DMS 273 treated with DMSO at 0.1 percent for 48 hours (cell line): ENCODE data around the gene UBE2E2.
"Not testable (repeated sequence)": the region's sequence is repeated elsewhere in the genome, so short reads cannot be mapped to it uniquely, and the experiment has no call there.

Source experiments
- DNase-seq: peaks from one replicate; lab custom pipeline; 2025; lab: John Stamatoyannopoulos, UW

Gene UBE2E2

DNA sequence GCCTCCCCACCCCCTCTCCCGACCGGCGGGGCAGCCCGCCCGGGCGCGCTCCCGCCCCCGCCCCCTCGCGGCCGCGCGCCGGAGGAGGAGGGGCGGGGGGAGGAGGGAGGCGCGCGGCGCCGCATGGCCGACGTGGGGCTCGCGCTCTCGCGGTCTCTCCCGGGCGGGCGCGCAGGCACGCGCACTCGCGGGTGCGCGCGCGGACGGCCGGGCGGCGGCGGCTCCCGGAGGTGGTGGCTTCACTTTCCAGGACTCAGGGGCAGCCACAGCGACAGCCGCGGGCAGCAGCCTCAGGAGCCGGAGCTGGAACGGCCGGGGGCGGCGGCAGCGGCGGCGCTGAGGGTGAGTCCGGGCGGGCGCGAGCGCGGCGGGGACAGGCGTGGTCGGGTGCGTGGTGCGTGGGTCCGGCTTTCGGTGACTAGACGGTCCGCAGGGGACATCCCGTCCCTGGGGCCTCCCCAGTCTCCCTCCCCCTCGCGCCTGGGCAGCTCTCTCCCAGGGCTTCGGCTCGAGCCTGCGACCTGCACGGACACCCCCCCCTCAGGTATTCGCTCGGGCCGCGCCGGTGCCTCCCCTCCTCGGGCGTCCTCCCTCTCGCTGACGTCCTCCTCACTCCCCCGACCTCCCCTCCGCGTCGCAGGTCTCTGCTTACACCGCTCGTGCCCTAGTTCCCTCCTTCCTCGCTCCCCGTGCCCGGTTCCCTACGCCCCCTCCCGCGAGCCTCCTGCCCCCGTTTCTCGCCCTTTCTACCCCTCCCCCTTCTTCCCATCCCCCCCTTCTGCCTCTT is at the start of gene UBE2E2:
Gene UBE2E2 (plus strand): TSS at position 407 of the 787 bp plus-strand sequence.
- no peak for DNase-seq

DNA sequence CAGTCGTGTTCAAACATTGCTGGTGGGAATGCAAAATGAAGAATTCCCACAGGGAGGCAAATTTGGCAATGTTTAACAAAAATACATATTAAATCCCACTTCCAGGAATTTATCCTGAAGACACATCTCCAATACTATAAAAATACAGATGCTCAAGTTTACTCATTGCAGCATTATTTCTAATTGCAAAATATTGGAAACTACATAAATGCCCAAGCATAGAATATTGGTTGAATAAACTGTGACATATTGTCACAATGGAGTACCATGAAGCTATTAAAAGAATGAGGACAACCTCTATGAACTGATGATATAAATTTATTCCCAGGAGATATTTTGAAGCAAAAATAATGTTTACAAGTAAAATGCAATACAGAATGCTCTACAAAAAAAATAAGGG is 49.7 kb upstream of the UBE2E2 start:
- DNase-seq = no peak

DNA sequence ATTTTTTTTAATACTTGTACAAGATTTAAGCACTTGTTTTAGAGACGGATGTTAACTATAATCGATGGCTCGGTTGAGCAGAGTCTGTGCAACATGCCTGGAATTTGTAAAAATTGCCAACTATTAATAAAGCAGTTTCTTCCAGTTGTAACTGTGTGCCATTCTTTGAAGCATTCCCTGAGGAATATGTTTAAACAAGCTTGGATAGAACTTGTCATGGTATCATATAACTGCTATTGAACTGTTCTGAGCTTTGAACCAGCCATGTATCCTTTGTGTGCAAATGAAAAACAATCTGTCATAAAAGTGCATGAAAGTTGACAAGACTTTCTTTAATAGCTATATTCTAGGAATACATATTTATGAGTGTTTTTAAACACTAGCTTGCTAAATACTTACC is 45.8 kb upstream of the UBE2E2 start:
- DNase-seq = no peak

DNA sequence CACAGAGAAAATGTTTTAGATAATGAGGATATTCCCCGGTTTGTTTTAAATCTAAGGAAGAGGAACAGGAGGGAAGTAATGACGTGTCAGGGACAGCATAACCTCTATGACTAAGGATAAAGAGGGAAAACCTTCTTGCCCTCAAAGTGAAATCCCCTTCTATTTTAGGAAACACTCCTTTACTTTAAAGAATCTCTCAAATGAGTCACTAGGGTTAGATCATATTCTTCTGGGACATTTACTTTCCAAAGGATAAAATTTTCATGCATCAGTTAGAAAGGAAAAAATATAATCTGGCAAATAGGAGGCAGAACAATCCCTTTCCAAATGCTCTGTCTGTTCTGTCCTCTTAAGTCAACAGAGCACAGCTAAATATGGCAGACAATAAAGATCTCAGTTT is 43.2 kb upstream of the UBE2E2 start:
- DNase-seq = no peak

DNA sequence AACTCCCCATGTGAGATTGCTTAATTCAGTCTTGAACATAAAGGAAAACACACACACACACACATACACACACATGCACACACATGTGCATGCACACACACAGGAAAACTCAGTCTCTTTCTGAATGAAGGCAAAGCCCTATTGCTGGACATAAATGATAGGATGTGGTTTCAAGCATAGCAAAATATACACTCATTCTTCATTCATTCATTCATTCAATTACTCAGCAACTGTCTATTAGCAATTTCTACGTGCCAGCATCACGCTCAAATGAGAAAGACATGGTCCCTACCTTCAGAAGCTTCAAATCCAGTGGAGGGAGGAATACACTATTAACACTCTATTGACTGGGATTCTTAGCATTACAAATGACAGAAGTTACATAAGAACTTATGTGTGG is 41.8 kb upstream of the UBE2E2 start:
- no peak for DNase-seq

DNA sequence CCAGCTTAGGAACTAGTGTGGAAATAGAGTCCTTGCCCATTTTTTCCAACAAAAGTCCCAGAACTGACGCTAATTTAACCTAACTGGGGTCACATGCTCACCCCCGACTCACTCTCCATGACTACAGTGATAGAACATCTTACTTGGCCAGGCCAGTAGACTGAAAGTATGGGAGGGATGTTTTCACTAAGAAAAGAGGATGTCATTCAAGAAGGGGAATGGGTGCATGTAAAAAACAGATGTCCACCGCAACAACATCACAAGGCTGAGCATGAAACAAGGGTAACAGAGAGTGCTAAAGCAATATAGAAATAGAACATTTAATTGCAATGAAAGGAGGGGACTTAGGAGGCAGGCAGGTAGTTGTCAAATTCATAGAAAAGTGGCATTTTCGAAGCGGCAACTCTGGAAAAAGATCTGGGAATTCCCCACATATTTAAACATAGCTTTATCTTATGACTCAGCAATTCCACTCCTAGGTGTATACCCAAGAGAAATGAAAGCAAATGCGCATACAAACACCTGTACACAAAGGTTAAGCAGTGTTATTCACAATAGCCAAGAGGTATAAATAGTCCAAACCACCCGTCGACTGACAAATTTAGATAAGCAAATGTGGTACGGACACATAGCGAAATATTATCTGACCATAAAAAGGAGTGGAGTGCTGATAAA is 41.1 kb upstream of the UBE2E2 start:
- no peak for DNase-seq

DNA sequence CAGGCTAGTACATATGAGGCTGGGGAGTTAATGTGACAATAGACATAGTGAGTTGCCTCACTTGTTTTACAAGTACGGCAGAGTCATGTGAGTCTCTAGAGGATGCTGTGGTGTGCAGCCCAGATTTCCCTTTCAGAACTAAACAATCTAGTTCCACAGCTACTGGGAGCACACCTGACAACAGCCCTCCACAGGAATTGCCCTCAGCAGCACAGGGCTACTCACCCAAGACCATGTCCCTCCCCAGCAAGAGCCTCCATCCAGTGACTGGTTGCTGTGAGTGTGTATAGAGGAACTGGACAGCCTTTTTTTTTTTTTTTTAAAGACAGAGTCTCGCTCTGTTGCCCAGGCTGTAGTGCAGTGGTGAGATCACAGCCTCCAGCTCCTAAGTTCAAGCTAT is 40.2 kb upstream of the UBE2E2 start:
- DNase-seq = no peak

DNA sequence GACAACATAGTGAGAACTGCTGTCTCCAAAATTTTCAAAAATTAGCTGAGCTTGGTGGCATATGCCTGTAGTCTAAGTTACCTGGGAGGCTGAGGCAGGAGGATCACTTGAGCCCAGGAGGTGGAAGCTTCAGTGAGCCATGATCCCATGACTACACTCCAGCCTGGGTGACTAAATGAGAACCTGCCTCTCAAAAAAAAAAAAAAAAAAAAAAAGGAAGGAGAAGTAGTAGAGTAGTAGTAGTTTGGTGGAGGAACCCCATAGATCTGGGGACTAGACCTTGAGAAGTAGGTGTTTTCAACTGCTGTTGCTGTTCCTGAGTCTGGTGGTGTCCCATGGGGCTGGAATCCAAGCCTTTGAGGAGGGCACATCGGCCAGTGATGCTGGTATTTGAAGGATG is 38.4 kb upstream of the UBE2E2 start:
- DNase-seq = no peak

DNA sequence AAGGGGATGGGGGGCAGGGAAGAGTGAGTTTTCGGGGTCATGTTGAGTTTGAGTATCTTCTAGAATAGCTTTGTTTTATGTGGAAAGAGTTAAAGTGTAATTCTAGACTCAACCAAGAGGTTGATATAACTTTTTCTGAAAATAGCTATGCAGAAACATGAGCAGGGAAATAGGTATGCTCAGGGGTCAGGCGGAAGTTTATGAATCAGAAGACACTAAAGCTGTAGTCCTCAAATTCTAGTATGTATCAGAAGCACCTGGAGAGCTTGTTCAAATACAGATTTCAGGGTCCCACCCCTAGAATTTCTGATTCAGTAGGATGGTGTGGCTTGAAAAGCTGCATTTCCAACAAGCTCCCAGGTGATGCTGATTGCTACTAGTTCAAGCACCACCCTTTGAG is 37.6 kb upstream of the UBE2E2 start:
- no peak for DNase-seq

DNA sequence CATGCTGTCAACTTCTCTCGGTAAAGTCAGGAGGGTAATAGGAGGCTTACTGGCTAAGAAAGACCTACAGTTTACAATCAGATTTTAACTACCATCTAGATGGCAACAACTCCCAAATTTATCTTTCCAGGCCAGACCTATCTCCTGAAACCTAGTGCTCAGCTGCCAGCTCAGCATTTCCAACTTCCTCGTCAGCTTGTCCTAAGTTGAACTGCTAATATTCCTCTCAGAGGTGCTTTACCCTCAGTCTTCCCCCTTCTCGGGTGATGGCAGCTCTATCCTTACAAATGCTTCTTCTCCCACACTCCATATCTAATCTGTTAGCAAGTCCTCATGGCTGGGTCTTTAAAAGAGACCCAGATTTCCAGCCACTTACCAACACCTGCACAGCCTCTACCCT is 36.9 kb upstream of the UBE2E2 start:
- no peak for DNase-seq

DNA sequence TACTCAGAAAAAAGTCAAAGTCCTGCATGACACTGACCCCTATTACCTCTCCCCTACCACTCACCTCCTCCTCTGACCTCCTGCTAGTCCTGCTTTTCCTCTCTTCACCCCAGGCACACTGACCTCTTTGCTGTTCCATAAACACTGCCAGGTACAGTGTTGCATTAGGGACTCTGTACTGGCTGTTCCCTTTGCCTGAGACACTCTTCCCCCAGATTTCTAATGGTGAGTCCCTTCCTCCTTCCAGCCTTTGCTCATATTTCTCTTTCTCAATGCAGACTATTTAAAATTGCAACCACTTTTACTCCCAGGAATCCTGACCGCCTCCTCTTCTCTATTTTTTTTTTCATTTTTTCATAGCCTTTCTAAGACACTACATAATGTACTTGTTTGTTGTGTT is 36.3 kb upstream of the UBE2E2 start:
- DNase-seq = no peak

DNA sequence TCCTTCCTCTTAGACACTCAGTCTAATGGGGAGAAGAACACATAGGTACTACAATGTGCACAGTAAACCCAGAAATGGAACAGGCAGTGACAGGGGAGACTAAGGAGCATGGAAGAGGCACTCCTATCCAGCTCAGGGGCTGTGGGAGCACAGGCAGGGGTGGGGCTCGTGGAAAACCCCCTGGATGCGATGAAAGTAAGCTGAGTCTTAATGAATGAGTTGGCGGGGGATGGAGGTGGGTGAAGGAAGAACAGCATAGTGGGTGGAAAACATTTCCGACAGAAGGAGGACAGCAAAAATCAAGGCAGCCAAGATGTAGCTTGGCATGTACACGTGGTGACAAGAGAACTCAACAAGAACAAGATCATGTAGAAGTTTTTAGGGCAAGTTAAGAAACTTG is 33.6 kb upstream of the UBE2E2 start:
- DNase-seq = no peak

DNA sequence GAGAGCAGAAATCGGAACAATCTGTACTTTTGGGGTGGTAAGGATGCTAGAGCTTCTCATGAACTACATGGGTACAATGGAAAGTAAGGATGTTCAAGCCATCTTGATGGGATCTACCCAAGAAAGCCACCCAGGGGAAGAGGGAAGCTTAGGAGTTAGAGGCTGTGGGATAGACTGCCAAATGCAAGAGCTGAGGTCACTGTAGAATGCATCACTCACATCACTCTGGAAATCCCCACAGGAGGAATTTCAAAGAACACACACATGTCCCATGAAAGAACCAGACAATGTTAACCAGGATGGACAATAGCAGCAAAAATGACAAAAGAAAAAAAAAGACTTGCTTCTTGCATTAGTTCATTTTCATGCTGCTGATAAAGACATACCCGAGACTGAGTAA is 32.8 kb upstream of the UBE2E2 start:
- no peak for DNase-seq

DNA sequence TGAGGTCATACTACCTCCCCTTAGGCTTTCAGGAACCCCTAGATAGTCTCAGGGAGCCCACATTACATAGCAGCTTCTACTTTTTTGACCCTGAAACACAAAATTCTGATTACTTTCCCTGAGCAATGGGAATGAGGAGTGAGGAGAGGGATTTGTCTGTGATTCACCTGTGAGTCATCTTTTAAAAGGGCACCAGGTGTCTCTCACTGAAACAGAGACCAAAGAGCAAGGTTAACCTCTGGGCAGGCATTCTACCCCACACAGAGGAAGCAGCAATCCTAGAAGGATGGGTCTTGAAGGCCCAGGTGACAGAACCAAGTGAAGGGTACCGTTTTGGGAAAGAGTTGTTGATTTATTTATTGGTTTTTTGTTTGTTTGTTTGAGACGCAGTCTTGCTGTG is 31.1 kb upstream of the UBE2E2 start:
- no peak for DNase-seq

DNA sequence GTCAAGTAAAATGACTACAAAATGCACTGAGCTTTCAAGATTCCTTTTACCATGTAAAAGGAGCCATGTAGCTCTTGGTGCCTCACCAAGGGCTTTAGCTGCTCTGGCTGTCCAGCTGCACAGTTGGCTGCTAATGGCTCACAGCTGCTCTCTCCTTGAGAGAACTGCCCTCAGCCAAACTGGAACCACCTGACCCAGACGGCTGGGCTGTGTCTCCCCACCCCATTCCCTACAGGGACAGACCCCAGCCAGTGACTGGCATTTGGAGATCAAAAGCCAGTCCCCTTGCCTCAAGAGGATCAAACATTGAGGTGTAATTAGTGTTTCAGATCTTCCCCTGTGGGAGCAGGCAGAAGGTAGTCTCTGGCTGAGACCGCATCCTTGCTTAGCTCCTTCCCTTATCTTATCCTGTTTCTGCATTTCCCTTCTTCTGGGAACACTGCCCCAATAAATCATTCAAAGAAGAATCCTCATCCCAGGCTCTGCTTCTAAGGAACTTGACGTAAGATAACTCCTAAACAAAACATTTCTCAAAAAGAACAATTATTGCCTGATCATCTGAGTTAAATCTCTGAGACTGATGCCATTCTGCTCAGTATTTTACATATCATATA is 28.6 kb upstream of the UBE2E2 start:
- DNase-seq = no peak

DNA sequence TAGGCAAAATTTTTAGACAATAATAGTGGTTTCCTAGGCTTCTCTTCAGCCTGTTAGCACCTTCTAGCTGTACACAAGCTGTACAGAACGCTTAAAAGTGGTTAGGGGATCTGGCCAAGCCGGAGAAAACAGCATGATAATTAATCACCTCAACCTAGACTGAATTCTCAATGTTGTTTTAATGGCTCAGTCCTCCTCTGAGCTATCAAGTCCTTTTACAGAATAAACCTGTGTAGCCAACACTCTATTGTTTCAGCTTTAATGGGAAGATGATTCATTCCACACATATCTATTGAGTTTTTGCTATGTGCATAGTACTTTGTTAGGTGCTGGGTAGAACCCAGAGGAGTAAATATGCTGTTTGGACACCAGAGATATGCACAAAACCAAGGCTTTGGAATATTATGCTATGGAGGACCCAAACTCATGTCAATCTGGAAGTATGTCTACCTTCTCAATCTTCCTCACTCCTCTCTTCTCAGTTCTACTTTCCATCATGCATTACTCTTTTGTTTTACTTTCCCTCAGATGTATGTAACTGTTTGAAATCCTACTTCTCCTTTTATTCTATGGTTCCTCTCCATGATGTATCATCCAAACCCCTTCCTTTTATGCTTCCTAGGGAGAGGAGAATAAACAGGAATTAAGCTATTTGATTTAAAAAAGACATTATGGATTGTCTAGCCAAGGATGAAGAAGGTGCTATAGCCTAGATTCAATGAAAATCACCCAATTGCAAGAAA is 27.6 kb upstream of the UBE2E2 start:
- no peak for DNase-seq

DNA sequence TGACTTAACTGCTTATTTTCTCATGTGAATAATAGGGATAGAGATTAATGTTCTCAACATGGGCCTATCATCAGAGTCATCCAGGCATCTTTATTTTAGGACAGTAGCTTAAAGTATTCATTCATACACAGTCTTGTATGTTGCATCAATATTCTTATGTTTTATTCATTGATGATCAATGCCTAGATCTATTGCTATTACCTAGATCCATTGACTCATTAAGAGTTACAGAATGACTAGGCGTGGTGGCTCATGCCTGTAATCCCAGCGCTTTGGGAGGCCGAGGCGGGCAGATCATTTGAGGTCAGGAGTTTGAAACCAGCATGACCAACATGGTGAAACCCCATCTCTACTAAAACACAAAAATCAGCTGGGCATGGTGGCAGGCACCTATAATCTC is 26.3 kb upstream of the UBE2E2 start:
- not testable (repeated sequence) for DNase-seq

DNA sequence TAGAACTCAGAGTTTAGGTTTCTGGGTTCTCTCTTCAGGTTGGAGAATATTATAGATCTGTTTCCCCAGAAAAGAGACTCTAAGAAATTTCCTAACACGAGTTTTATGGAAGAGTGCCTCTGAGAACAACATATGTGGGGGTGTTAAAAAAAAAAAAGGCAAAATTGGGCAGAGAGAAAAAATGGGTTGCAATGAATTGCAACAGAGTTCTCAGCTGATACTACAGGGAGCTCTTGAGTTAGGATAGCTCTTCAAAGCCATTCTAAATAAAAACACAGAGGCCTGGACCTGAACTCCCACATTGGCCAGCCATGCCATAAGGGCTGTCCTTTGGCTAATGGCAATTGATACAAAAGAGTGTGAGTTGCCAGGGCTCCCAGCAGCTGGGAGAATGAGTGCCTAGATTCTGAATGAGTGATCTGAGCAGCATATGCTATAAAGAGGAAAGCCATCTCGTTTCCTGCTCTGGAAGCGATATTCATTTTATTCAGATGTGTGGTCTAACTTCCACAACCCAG is 20.1 kb upstream of the UBE2E2 start:
- DNase-seq = no peak

DNA sequence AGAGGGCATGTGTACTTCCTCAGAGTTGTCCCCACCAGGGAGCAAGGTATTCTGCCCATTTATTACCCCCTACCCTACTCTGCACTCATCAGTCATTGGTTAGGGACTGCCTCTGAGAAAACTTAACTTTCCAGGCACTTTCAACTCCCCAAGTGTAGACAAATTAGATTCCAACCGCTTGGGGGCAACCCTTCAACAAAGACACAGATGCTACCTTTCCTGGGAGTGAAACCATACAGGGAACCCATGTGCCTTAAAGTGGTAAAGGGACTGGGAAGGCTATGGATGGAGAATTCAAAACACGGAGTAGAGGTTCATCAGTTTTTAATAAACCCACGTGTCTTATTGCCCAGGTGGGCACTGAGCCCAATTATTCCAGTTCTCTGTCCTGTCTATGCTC is 19.4 kb upstream of the UBE2E2 start:
- DNase-seq = no peak

DNA sequence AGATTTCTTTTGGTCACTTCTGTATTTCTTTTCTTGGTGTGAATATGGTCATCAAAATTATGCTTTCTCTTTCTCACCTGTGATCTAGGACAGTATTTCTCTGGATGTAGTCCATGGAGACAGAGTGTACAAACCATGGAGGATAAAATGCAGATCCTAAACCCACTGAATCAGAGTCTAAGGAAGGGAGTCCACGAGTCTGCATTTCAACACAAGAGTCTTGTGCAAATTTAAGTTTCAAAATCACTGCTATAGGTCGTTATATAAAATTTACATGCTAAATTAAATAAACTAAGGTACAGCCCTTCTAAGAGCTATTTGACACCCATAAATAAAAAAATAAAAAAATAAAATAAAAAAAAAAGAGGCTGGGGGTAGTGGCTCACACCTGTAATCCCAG is 17.3 kb upstream of the UBE2E2 start:
- DNase-seq = no peak

DNA sequence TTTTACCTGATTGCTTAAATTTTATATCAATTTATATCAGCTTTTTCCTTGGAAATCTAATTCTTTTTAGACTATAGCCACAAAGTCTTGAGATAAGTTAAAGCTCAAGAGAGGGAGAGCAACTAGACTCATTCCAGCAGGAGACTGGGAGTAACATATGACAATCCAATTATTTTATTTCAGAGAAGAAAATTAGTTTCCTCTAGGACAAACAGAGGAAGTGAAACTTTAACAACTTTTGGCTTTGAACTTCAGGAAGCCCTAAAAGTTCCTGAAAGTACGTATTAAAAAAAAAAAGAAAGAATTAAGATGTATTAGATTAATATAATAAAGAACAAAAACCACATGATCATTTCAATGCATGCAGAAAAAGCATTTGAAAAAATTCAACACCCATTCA is 13.9 kb upstream of the UBE2E2 start:
- DNase-seq = no peak

DNA sequence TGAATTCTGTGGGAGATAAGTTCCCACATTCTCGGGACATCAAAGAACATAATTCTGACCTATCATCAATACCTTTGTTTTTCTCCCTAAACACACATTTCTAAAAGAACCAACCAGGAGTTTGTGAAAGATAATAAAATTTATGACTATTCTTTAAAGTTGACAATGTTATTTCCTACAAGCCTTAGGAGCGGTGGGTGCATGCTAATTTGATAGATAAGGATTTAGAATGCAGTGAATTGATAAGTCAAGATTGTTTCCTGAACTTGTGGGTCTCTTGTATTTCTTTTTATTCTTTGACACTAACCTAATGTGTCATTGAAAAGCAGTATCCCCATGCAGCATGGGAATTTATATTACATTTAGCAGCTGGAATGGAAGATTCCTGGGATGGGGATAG is 10.3 kb upstream of the UBE2E2 start:
- no peak for DNase-seq

DNA sequence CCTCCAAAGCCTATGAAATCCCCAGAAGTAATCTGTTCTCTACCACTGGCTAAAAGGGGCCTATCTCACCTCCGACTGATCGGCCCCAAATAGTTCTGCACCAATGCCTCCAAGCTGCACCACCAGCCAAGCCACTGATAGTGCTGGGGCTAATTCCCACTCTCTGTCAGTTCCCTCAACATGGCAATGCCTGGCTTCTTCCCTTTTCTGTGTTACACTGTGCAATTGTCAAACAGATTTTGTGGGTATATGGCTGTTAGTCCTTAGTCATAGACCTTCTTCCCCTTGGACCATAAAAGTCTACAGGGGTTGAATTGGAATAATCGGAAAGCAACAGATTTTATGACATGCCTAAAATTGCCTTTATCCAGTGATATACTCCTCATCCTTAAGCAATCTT is 9.3 kb upstream of the UBE2E2 start:
- no peak for DNase-seq
